ENCODE results near the gene TFDP2. TPM values are rescaled to one million over a fixed set of nuclear protein-coding genes. Genes with fewer than 3 reads are reported as not detected.

TFDP2 gene
- total RNA-seq, 6 donors from 2014 or later, result 25.1 to 48.5 (median 30.8) TPM

GRCh38 chr3:142000325-142000870 lies 148.9 kb downstream of the TFDP2 start:
- WGBS, 2 donors, result 92 to 96% methylated on average over 2 of the region's 2 CpGs
- no peaks in the 10 kb centered on the region for H3K9me3 ChIP-seq
- H3K27me3 ChIP-seq, result no peaks in the 10 kb centered on the region
- no peaks in the 10 kb centered on the region for H3K4me1 ChIP-seq
- TF ChIP-seq, protein P1, sequence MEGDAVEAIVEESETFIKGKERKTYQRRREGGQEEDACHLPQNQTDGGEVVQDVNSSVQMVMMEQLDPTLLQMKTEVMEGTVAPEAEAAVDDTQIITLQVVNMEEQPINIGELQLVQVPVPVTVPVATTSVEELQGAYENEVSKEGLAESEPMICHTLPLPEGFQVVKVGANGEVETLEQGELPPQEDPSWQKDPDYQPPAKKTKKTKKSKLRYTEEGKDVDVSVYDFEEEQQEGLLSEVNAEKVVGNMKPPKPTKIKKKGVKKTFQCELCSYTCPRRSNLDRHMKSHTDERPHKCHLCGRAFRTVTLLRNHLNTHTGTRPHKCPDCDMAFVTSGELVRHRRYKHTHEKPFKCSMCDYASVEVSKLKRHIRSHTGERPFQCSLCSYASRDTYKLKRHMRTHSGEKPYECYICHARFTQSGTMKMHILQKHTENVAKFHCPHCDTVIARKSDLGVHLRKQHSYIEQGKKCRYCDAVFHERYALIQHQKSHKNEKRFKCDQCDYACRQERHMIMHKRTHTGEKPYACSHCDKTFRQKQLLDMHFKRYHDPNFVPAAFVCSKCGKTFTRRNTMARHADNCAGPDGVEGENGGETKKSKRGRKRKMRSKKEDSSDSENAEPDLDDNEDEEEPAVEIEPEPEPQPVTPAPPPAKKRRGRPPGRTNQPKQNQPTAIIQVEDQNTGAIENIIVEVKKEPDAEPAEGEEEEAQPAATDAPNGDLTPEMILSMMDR (IDR thresholded peaks at IDR 0.05), result no peak
- TF ChIP-seq EP300 (IDR thresholded peaks at IDR 0.05) (no peak), POLR2AphosphoS5 (IDR thresholded peaks at IDR 0.05) (no peak), POLR2A (IDR thresholded peaks at IDR 0.05) (no peak)
- no peak overlapping the region for H3K27ac ChIP-seq
- DNase-seq (no peak), ATAC-seq (ENCODE audit: low FRiP score in 2 of 2) (no peak)
- H3K36me3 ChIP-seq, result no peaks in the 10 kb centered on the region
- no peak overlapping the region for H3K4me3 ChIP-seq

GRCh38 chr3:141998669-141999290 lies 150.6 kb downstream of the TFDP2 start:
- TF ChIP-seq EP300 (IDR thresholded peaks at IDR 0.05), result no peak
- TF ChIP-seq, protein P1 (IDR thresholded peaks at IDR 0.05), result peak in 2 of 6 experiments; percentile 22 to 25
- ATAC-seq (ENCODE audit: low FRiP score in 2 of 2) (no peak), DNase-seq (no peak)
- H3K36me3 ChIP-seq, result no peaks in the 10 kb centered on the region
- no peaks in the 10 kb centered on the region for H3K4me1 ChIP-seq
- WGBS, 2 donors, result 62% methylated on average over 4 of the region's 4 CpGs
- H3K27ac ChIP-seq, result no peak overlapping the region
- H3K9me3 ChIP-seq, result no peaks in the 10 kb centered on the region
- H3K4me3 ChIP-seq, result no peak overlapping the region
- no peaks in the 10 kb centered on the region for H3K27me3 ChIP-seq

GRCh38 chr3:141996437-141996836 lies 152.9 kb downstream of the TFDP2 start:
- Histone ChIP-seq H3K4me1 (no peaks in the 10 kb centered on the region), H3K27me3 (no peaks in the 10 kb centered on the region), H3K27ac (no peak overlapping the region), H3K9me3 (no peaks in the 10 kb centered on the region), H3K4me3 (no peak overlapping the region), H3K36me3 (no peaks in the 10 kb centered on the region)
- TF ChIP-seq POLR2A (IDR thresholded peaks at IDR 0.05) (no peak), EP300 (IDR thresholded peaks at IDR 0.05) (no peak), POLR2AphosphoS5 (IDR thresholded peaks at IDR 0.05) (no peak)
- TF ChIP-seq, protein P1 (IDR thresholded peaks at IDR 0.05), result no peak
- ATAC-seq (ENCODE audit: low FRiP score in 2 of 2) (no peak), DNase-seq (no peak)

GRCh38 chr3:141994856-141995255 lies 154.5 kb downstream of the TFDP2 start:
- no peaks in the 10 kb centered on the region for H3K9me3 ChIP-seq
- DNase-seq (no peak), ATAC-seq (ENCODE audit: low FRiP score in 2 of 2) (no peak)
- no peaks in the 10 kb centered on the region for H3K27me3 ChIP-seq
- H3K27ac ChIP-seq, result no peak overlapping the region
- H3K4me1 ChIP-seq, result no peaks in the 10 kb centered on the region
- no peak overlapping the region for H3K4me3 ChIP-seq
- H3K36me3 ChIP-seq, result no peaks in the 10 kb centered on the region
- TF ChIP-seq, protein P1 (IDR thresholded peaks at IDR 0.05), result no peak
- TF ChIP-seq POLR2A (IDR thresholded peaks at IDR 0.05) (no peak), POLR2AphosphoS5 (IDR thresholded peaks at IDR 0.05) (no peak), EP300 (IDR thresholded peaks at IDR 0.05) (no peak)

DNA sequence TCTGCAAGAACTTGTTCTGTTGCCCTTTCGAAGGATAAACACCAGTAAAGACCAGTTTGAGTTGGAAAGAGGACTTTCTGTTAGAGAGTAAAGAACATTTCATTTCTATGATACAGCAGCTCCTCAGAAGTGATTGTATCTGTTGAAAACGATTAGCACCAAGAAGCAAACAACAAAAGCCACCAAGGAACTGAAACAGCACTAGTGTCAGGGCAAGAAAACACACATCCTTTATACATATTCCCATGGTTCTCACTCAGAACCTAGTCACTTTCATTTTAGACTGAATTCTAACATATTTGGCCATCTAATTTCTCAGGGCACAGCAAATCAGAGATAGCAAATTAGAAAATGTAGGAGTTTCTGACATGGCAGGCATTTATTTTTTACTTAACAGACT lies 156.8 kb downstream of the TFDP2 start:
- H3K27ac ChIP-seq, result no peak overlapping the region
- H3K9me3 ChIP-seq, result no peaks in the 10 kb centered on the region
- 68 to 73% methylated on average over 2 of the region's 2 CpGs for WGBS, 2 donors
- no peaks in the 10 kb centered on the region for H3K27me3 ChIP-seq
- TF ChIP-seq EP300 (IDR thresholded peaks at IDR 0.05), result no peak
- TF ChIP-seq POLR2A (IDR thresholded peaks at IDR 0.05), result no peak
- no peak overlapping the region for H3K4me3 ChIP-seq
- H3K4me1 ChIP-seq, result no peaks in the 10 kb centered on the region
- no peaks in the 10 kb centered on the region for H3K36me3 ChIP-seq
- DNase-seq (no peak), ATAC-seq (ENCODE audit: low FRiP score in 2 of 2) (no peak)
